GM12864 (cell line): ENCODE results near the gene UBE2J2.

Experiments
- DNase-seq: peaks from one replicate; pipeline ENCODE4 v3.0.0-alpha.2; 2011; ENCODE audit warnings: low read depth
- H3K4me3 ChIP-seq: 2 replicates; pipeline ENCODE4 v1.5.1; 2011; ENCODE audit warnings: mild to moderate bottlenecking, low read depth, low read length, control low read depth
- CTCF ChIP-seq: IDR thresholded peaks from 2 replicates; pipeline ENCODE4 v1.5.1; 2011; ENCODE audit warnings: low read depth, mild to moderate bottlenecking, moderate library complexity, low read length, control low read depth, inconsistent platforms; ENCODE audit errors: missing control alignments

Gene UBE2J2

GRCh38 chr1:1232796-1233566 is 40.7 kb downstream of the UBE2J2 start:
- no peak for DNase-seq
- no peak overlapping the region for H3K4me3 ChIP-seq
- TF ChIP-seq CTCF: no peak

GRCh38 chr1:1232208-1232795 is 41.4 kb downstream of the UBE2J2 start, which contains the start of gene B3GALT6:
TSS of gene B3GALT6 (plus strand) at chr1:1232237. CDS start at chr1:1232279, 42 bp downstream.
- H3K4me3 ChIP-seq: peak within 1 kb of the TSS; percentile 91
- TF ChIP-seq CTCF: no peak
- DNase-seq: no peak

GRCh38 chr1:1231400-1232207 is 42.0 kb downstream of the UBE2J2 start, which contains the start of gene SDF4:
TSS of gene SDF4 (minus strand) at chr1:1232001. CDS start at chr1:1228772, 3,229 bp downstream.
- peak within 1 kb of the TSS; percentile 91 for H3K4me3 ChIP-seq
- DNase-seq: peak; percentile 81
- TF ChIP-seq CTCF: no peak

GRCh38 chr1:1230656-1231399 is 42.8 kb downstream of the UBE2J2 start:
- no peak for DNase-seq
- peak; percentile 16 for TF ChIP-seq CTCF
- peak overlapping the region; percentile 91 for H3K4me3 ChIP-seq

GRCh38 chr1:1229770-1230169 is 43.9 kb downstream of the UBE2J2 start:
- DNase-seq: no peak
- no peak for TF ChIP-seq CTCF
- no peak overlapping the region for H3K4me3 ChIP-seq

- no peak for TF ChIP-seq CTCF
- DNase-seq: no peak
- no peak overlapping the region for H3K4me3 ChIP-seq
These were observed 44.9 kb downstream of the UBE2J2 start for GRCh38 chr1:1228596-1229321.
